Spinal cord (tissue), 10 donors: ENCODE results near the gene PROK1. TPM values are rescaled to one million over a fixed set of nuclear protein-coding genes. Genes with fewer than 3 reads are reported as not detected.
"Not testable (repeated sequence)": the region's sequence is repeated elsewhere in the genome, so short reads cannot be mapped to it uniquely, and the experiment has no call there.

Source experiments
- DNase-seq, 6 donors: peaks; one replicate each; pipeline versions ENCODE4 v3.0.0 to v3.0.0-alpha.2; 2013 to 2015; ENCODE audit warnings: low spot score in 6 of 6, low read depth in 4 of 6
- H3K27ac ChIP-seq: one replicate; pipeline ENCODE4 v1.5.1; 2013; ENCODE audit warnings: low read depth, low read length, control low read depth
- H3K27me3 ChIP-seq: one replicate; pipeline ENCODE4 v1.6.1; 2013; ENCODE audit warnings: low read length; ENCODE audit not compliant: control insufficient read depth, insufficient read depth
- H3K36me3 ChIP-seq: one replicate; pipeline ENCODE4 v1.6.1; 2013; ENCODE audit warnings: low read length; ENCODE audit not compliant: control insufficient read depth, insufficient read depth
- H3K4me1 ChIP-seq: one replicate; pipeline ENCODE4 v1.6.1; 2013; ENCODE audit warnings: low read length; ENCODE audit not compliant: control insufficient read depth, insufficient read depth
- H3K4me3 ChIP-seq: one replicate; pipeline ENCODE4 v1.5.1; 2013; ENCODE audit warnings: low read depth, low read length, control low read depth
- H3K9me3 ChIP-seq: one replicate; pipeline ENCODE4 v1.6.1; 2013; ENCODE audit warnings: low read length; ENCODE audit not compliant: control insufficient read depth, insufficient read depth
- whole genome bisulfite sequencing: methylation state at CpG from one replicate; pipeline ENCODE4 v1.1.5; 2013; ENCODE audit warnings: missing lambda C conversion rate; ENCODE audit not compliant: insufficient coverage; 5-methylcytosine and 5-hydroxymethylcytosine counted together
- polyA plus RNA-seq, 2 donors: library from polyadenylated mRNA; unstranded; fragments of 120-200 nt; gene quantifications; one replicate each; pipeline ENCODE4 v1.2.1, GENCODE V29; 2013; ENCODE audit not compliant: insufficient read length in 2 of 2
- total RNA-seq, 2 donors: library from RNA; depleted of rRNA in 1 of 2; stranded (reverse); fragments of 120-200 nt in 1 of 2; fragments of >200 nt in 1 of 2; gene quantifications; one replicate each; pipeline versions ENCODE4 v1.2.3 to v1.2.4, GENCODE V29; 2013 to 2014
- donor health status: healthy.

The PROK1 gene
- total and polyA plus RNA-seq, 4 donors = 0.17 to 1.0 (median 0.44) TPM

- Histone ChIP-seq H3K27ac (no peak overlapping the region), H3K9me3 (no peaks in the 10 kb centered on the region), H3K27me3 (peaks cover 6% of the 10 kb centered on the region), H3K4me1 (peaks cover 10% of the 10 kb centered on the region), H3K36me3 (no peaks in the 10 kb centered on the region), H3K4me3 (no peak overlapping the region)
- 100% methylated on average over 1 of the region's 4 CpGs for WGBS
- no peak for DNase-seq
Measured at GRCh38 chr1:110430901-110431300, 20.0 kb upstream of the PROK1 start.

GRCh38 chr1:110433213-110433612 is 17.7 kb upstream of the PROK1 start:
- DNase-seq = no peak
- peaks cover 6% of the 10 kb centered on the region for H3K27me3 ChIP-seq
- no peaks in the 10 kb centered on the region for H3K9me3 ChIP-seq
- peaks cover 13% of the 10 kb centered on the region for H3K4me1 ChIP-seq
- H3K27ac ChIP-seq = no peak overlapping the region
- no peaks in the 10 kb centered on the region for H3K36me3 ChIP-seq
- WGBS = no CpG with 5 or more reads among the region's 2 CpGs
- no peak overlapping the region for H3K4me3 ChIP-seq

GRCh38 chr1:110433803-110434202 is 17.1 kb upstream of the PROK1 start:
- no peak for DNase-seq
- 36% methylated on average over 2 of the region's 3 CpGs for WGBS
- Histone ChIP-seq H3K36me3 (no peaks in the 10 kb centered on the region), H3K27me3 (peaks cover 6% of the 10 kb centered on the region), H3K27ac (no peak overlapping the region), H3K4me1 (peaks cover 13% of the 10 kb centered on the region), H3K9me3 (no peaks in the 10 kb centered on the region), H3K4me3 (no peak overlapping the region)

GRCh38 chr1:110434946-110435345 is 16.0 kb upstream of the PROK1 start:
- peaks cover 13% of the 10 kb centered on the region for H3K4me1 ChIP-seq
- H3K27me3 ChIP-seq = peaks cover 6% of the 10 kb centered on the region
- H3K36me3 ChIP-seq = no peaks in the 10 kb centered on the region
- WGBS = 33% methylated on average over 1 of the region's 3 CpGs
- no peak overlapping the region for H3K4me3 ChIP-seq
- H3K9me3 ChIP-seq = no peaks in the 10 kb centered on the region
- DNase-seq = no peak
- H3K27ac ChIP-seq = no peak overlapping the region

- no peaks in the 10 kb centered on the region for H3K27me3 ChIP-seq
- peak overlapping the region; percentile 50 for H3K27ac ChIP-seq
- H3K4me1 ChIP-seq = peaks cover 13% of the 10 kb centered on the region
- WGBS = 58% methylated on average over 6 of the region's 7 CpGs
- H3K9me3 ChIP-seq = no peaks in the 10 kb centered on the region
- no peaks in the 10 kb centered on the region for H3K36me3 ChIP-seq
- H3K4me3 ChIP-seq = no peak overlapping the region
- peak in 1 of 6 donors; percentile 33 for DNase-seq
Measured at GRCh38 chr1:110436635-110437034, 14.3 kb upstream of the PROK1 start.

- DNase-seq, H3K9me3 ChIP-seq, H3K27ac ChIP-seq, H3K27me3 ChIP-seq, H3K4me3 ChIP-seq, H3K36me3 ChIP-seq: not testable (repeated sequence)
- 81% methylated on average over 9 of the region's 9 CpGs for WGBS
- peaks cover 13% of the 10 kb centered on the region for H3K4me1 ChIP-seq
Measured at GRCh38 chr1:110437645-110438299, 13.2 kb upstream of the PROK1 start.

- Histone ChIP-seq H3K27me3 (no peaks in the 10 kb centered on the region), H3K4me3 (no peak overlapping the region), H3K9me3 (no peaks in the 10 kb centered on the region), H3K4me1 (peaks cover 8% of the 10 kb centered on the region), H3K36me3 (no peaks in the 10 kb centered on the region), H3K27ac (no peak overlapping the region)
- WGBS = 84% methylated on average over 3 of the region's 4 CpGs
- no peak for DNase-seq
Measured at GRCh38 chr1:110438893-110439292, 12.1 kb upstream of the PROK1 start.

- H3K36me3 ChIP-seq, H3K27ac ChIP-seq, H3K9me3 ChIP-seq, H3K4me3 ChIP-seq, H3K27me3 ChIP-seq, DNase-seq, H3K4me1 ChIP-seq: not testable (repeated sequence)
- WGBS = 100% methylated on average over 1 of the region's 3 CpGs
Measured at GRCh38 chr1:110439873-110440272, 11.1 kb upstream of the PROK1 start.

GRCh38 chr1:110440877-110441276 is 10.1 kb upstream of the PROK1 start:
- peaks cover 6% of the 10 kb centered on the region for H3K4me1 ChIP-seq
- no peaks in the 10 kb centered on the region for H3K9me3 ChIP-seq
- H3K4me3 ChIP-seq = no peak overlapping the region
- no peak for DNase-seq
- 63% methylated on average over 3 of the region's 3 CpGs for WGBS
- peak overlapping the region; percentile 35 for H3K27ac ChIP-seq
- no peaks in the 10 kb centered on the region for H3K36me3 ChIP-seq
- no peaks in the 10 kb centered on the region for H3K27me3 ChIP-seq

- Histone ChIP-seq H3K27me3 (no peaks in the 10 kb centered on the region), H3K4me3 (no peak overlapping the region), H3K36me3 (no peaks in the 10 kb centered on the region), H3K4me1 (no peaks in the 10 kb centered on the region), H3K27ac (no peak overlapping the region), H3K9me3 (no peaks in the 10 kb centered on the region)
- no peak for DNase-seq
Measured at GRCh38 chr1:110441888-110442287, 9.1 kb upstream of the PROK1 start.
